CD4-positive, alpha-beta T cell treated with Interleukin-17A for 1 hour (primary cell): ENCODE data around the gene IL17RC.
A peak's percentile ranks its signal among the peaks of the same experiment; 100 is the strongest.
"Not testable (repeated sequence)": the region's sequence is repeated elsewhere in the genome, so short reads cannot be mapped to it uniquely, and the experiment has no call there.

Experiments used
- DNase-seq: peaks from one replicate; pipeline ENCODE4 v3.0.0-alpha.2; 2020

The IL17RC gene

DNA sequence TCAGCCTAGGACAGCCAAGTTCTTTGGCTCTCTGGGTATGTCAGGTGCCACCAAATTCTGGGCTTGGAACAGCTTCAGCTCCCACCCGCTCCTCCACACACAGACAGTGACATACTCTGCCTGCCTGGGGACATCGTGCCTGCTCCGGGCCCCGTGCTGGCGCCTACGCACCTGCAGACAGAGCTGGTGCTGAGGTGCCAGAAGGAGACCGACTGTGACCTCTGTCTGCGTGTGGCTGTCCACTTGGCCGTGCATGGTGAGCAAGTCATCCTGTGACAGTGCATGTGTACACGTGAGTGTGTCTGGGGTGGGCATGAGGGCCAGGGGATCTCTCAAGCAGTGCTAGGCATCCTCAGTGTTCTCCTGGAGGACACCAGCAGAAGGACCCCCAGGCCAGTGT is 922 bp downstream of the IL17RC start:
- DNase-seq, result no peak

- no peak for DNase-seq
Observed at GRCh38 chr3:9918261-9919038, 1.6 kb downstream of the IL17RC start.

GRCh38 chr3:9928158-9928557 is 11.3 kb downstream of the IL17RC start:
- DNase-seq, result no peak

- DNase-seq, result no peak
Observed at GRCh38 chr3:9930804-9931418, 14.0 kb downstream of the IL17RC start.

DNA sequence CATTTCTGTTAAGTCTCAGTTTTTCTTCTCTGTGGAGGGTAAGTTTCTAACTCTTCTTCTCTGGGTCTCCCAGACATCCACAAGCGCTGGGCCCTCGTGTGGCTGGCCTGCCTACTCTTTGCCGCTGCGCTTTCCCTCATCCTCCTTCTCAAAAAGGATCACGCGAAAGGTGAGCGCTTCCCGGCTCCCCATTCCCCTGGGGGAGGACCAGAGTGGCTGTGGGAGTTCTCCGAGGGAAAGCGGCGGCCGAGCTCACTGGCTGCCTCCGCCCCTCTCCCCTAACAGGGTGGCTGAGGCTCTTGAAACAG is 15.6 kb downstream of the IL17RC start:
- no peak for DNase-seq

DNA sequence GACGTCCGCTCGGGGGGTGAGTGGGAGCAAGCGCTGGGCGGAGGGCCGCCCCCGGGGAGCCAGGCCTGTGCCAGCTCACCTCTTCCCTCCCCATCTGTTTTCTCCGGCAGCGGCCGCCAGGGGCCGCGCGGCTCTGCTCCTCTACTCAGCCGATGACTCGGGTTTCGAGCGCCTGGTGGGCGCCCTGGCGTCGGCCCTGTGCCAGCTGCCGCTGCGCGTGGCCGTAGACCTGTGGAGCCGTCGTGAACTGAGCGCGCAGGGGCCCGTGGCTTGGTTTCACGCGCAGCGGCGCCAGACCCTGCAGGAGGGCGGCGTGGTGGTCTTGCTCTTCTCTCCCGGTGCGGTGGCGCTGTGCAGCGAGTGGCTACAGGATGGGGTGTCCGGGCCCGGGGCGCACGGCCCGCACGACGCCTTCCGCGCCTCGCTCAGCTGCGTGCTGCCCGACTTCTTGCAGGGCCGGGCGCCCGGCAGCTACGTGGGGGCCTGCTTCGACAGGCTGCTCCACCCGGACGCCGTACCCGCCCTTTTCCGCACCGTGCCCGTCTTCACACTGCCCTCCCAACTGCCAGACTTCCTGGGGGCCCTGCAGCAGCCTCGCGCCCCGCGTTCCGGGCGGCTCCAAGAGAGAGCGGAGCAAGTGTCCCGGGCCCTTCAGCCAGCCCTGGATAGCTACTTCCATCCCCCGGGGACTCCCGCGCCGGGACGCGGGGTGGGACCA is 16.1 kb downstream of the IL17RC start:
- DNase-seq, result peak; percentile 90

DNA sequence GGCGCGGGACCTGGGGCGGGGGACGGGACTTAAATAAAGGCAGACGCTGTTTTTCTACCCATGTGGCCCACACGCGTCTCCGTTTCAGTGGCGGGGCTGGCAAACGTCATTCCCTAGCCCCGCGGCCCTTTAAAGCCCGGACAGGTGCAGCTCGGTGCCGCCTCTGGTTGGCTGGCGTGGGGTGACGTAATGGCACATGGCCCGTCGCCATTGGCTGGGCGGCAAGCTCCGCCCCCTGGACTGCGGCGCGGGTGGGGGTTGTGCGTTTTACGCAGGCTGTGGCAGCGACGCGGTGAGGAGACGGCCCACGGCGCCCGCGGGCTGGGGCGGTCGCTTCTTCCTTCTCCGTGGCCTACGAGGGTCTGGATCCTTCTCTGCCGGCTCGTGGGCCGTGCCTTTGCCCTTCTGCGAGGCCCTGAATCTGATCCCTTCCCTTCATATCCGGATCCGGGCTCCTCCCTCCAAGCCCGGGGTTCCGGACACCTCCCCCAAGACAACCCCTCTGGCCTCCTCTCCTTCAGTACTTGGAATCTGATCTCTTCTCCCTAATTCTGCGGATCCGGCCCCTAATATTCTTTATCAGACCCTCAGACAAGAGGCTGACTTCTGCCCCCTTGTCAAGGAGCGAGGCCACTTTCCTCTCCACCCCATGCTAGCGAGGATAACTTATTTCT is 16.8 kb downstream of the IL17RC start, which contains the start of gene CRELD1:
Gene CRELD1, plus strand, starts transcription at position 274 of the 674 bp plus-strand sequence. CDS start 605 bp downstream, outside the sequence.
- DNase-seq, result peak; percentile 98

GRCh38 chr3:9934235-9934621 is 17.3 kb downstream of the IL17RC start:
- peak; percentile 58 for DNase-seq

DNA sequence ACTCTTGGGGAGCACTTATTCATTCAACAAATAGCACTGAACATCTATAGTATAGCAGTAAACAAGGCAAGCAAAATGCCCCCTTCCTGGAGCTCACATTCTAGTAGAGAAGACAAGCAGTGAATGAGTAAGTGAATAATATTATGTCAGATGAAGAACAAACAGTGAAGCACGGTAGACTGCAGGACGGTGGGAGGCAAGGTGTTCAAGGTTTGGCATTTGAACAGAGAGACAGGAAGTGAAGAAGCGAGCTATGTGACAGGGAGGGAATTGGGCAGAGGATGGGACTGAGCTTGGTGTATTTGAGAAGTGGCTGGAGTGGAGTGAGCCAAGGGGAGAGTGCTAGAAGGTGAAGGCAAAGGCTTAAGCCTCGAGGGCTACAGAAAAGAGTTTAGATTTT is 18.1 kb downstream of the IL17RC start:
- no peak for DNase-seq

DNA sequence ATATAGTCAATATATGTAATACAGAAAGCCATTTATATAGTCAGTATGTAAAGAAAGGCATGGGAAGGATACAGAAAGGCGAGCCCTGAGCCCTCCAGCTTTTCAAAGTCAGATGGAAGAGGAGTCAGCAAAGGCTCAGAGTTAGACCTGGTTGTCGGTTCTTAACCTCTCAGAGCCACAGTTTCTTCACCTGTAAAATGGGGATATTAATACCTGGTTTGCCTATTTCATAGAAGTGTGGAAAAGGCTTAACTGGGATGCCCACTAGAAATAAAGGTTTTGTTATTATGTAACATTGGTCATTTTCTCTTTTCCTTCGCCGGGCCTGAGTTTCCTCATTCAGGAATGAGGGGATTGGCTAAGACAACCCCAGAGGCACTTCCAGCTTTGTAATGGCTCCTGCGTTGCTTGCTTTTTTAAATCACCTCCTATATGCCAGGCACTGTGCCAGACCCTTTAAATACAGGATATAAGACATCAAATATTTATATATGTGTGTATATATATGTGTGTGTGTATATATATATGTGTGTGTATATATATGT is 19.1 kb downstream of the IL17RC start:
- no peak for DNase-seq

DNA sequence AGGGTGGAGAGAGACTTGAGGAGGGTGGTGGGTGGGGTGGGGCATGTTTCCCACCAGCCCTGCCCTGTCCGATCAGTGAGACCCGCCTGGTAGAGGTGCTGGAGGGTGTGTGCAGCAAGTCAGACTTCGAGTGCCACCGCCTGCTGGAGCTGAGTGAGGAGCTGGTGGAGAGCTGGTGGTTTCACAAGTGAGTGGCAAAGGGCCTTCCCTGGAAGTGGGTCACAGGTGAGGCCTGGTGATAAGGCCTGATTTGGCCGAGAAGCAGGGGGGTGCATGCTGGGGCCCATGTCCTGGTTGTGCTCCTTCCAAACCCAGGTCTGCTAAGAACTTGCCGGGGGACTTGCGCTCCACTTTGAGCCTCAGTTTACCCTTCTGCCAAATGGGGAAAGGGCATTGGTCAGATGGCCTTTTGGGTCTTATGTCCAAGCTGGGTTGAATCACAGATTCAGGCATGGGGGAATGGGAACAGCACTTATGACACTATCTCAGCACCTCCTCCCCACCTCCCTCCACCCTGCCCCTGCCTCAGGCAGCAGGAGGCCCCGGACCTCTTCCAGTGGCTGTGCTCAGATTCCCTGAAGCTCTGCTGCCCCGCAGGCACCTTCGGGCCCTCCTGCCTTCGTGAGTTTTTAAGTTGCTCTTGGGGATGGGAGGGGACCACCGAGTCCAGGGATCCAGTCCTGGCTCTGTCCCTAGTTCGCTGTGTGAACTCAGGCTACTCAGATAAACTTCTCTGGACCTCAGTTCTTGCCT is 20.8 kb downstream of the IL17RC start:
- DNase-seq, result no peak

- no peak for DNase-seq
Observed at GRCh38 chr3:9938966-9939365, 22.1 kb downstream of the IL17RC start.

DNA sequence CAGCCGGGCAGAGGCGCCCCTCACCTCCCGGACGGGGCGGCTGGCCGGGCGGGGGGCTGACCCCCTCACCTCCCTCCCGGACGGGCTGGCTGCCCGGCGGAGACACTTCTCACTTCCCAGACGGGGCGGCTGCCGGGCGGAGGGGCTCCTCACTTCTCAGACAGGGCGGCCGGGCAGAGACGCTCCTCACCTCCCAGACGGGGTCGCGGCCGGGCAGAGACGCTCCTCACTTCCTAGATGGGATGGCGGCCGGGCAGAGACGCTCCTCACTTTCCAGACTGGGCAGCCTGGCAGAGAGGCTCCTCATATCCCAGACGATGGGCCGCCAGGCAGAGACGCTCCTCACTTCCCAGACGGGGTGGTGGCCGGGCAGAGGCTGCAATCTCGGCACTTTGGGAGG is 23.0 kb downstream of the IL17RC start:
- DNase-seq, result not testable (repeated sequence)

DNA sequence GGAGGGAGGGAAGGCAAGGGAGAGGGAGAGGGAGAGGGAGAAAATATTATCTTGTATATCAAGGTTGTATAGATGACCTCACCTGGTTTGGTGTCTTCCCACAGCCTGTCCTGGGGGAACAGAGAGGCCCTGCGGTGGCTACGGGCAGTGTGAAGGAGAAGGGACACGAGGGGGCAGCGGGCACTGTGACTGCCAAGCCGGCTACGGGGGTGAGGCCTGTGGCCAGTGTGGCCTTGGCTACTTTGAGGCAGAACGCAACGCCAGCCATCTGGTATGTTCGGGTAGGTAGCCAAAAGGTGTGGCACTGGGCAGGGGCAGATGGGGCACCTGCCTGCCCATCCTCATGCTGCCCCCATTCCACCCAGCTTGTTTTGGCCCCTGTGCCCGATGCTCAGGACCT is 23.8 kb downstream of the IL17RC start:
- DNase-seq, result no peak

- no peak for DNase-seq
Observed at GRCh38 chr3:9942164-9942563, 25.3 kb downstream of the IL17RC start.

DNA sequence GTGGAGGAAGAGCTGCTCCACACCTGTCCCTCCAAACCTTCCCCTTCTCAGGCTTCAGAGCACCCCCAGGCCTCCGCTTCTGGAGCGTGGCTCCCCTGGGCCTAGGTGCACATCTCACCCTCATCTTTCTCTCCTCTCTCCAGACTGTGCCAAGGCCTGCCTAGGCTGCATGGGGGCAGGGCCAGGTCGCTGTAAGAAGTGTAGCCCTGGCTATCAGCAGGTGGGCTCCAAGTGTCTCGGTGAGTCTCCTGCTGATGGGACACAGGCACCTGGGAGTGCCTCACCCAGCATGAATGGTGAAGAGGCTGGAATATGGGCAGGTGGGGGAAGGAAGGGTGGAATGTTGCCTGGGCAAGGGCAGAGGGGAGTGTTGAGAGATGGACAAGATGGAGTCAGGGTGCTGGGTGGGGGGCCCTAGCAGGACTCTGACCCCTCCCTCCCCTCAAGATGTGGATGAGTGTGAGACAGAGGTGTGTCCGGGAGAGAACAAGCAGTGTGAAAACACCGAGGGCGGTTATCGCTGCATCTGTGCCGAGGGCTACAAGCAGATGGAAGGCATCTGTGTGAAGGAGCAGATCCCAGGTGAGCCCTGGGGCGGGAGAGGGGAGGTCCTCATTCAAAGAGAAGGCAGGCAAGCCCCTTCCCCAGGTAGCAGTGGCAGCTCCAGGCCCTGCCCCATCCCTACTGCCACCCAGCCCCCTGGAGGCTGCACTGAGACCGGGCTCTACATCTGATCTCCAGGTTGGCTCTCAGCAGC is 26.2 kb downstream of the IL17RC start:
- no peak for DNase-seq

- no peak for DNase-seq
Observed at GRCh38 chr3:9944271-9944670, 27.4 kb downstream of the IL17RC start.

- no peak for DNase-seq
Observed at GRCh38 chr3:9945358-9945757, 28.5 kb downstream of the IL17RC start.

GRCh38 chr3:9946112-9947024 is 29.5 kb downstream of the IL17RC start:
- DNase-seq, result peak; percentile 84
